HK-2 (cell line): ENCODE measurements around the gene EEIG1.

ENCODE experiments used
- DNase-seq: peaks from one replicate; pipeline ENCODE4 v3.0.0-alpha.2; 2018; ENCODE audit not compliant: unreplicated experiment

Gene EEIG1

DNA sequence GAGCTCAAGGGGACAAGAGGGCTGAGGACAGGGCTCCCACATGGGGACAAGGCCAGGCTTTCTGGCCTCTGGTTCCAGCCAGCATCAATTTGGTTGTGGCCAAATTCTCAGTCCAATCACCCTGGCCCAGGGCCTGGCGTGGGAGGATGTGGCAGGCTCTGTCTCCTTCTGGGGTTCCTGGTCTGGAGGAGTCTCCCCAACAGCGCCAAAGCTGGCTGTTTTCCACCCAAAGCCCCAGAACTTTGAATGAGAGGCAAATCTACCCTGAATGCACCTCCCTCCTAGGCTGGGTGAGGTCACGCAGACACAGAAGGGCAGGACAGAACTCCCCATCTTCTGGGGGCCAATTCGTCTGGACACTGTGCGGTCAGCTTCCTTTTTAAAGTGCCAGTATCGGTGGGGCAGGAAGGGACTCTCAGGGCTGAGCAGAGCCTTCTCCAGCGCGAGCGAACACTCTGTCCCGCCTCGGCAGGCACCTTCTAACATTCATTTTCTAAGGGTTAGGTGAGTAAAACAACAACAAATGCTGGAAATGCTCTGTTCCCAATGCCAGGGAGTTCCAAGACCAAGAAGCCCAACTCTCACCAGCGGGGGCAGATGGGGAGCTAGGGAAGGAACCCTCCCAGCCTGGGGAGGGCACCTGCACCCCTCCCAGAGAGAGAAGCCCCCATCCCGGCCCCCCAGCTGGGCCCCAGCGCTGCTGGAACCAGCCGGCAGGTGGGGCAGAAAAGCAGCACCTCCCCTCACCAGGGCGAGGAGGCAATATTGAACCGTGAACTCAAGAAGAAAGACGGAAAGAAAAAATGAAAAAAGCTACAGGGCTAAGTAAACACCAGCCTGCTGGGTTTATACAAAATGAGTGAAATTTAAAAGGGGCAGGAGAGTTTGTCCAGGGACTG is 39.5 kb downstream of the EEIG1 start:
- DNase-seq: no peak

DNA sequence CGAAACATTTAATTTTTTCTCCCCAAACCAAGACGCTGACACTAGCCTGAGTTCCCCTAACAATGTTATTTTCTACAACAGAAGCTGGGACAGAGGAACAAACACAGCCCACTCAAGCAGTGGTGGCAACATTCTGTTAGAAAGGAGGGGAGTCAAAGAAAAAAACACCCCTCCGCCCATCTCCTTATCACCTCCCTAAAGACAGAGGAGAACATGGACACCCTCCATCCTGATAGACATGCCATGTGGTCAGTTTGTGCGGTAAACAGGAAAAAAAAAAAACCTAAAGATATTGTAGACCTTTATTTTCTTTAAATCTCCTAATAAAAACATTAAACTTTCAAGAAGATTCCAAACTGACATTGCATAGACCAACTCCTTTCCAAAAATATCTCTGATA is 40.2 kb downstream of the EEIG1 start:
- no peak for DNase-seq

DNA sequence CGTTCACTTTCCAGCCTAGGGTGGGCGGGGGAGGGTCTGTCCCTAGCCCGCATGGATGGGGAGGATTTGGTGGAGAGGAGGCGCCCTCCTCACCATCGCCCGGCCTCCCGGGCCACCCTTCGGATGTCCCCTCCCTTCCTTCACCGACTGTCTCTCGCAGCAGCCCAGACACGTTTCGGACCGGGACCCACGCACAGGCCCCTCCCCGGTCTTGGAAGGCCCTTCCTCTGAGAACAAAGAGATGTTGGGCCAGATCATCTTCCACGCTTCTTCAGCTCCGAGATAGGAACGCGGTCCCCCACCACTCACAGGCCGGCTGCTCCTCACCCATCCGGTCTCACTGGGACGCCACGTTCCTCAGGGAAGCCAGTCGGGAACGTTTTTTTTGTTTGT is 42.5 kb downstream of the EEIG1 start:
- DNase-seq: no peak

DNA sequence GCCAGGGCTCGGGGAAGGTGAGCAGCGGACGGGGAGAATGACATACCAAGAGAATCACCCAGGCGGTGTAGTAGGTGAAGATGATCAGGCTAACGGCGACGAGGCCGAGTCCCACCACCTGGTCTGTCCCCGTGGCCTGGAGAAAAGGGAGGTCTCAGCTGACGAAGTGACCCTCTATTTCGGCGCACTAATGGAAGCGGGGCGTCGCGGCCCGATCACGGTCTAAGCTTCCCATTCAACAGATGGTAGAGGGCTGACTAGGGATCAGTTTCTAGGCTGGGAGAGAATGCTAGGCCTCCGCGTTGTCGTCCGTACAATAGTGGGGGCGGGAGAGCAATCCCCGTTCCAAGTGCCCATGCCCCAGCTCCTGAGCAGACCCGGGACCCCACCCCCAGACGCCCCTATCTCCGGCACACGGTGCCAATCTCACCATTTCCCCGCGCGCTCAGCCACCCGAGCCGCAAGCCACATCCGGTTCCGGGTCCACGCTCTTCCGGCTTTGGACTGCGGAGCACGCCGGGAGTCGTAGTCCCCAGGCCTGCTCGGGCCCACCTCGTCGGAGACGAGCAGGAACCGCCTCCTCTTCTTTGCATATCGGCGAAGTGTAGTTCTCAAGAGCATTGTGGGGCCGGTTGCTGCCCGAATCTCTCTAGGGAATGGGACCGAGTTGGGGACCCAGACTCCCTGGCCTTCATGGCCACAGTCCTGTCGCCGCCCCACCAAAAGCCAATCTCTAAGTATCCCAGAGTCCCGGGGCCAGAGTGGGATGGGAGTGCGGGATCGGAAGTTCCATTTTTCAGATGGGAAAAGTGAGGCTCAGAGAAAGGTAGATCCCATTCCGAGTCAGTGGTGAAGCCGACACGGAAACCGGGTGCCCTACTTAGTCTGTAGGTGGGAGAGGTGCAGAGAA is 43.1 kb downstream of the EEIG1 start, which contains the start of gene DPM2:
Gene DPM2 (minus strand): TSS at position 467 of the 910 bp plus-strand sequence. CDS start 34 bp downstream, at position 433.
- DNase-seq: peak; percentile 78

DNA sequence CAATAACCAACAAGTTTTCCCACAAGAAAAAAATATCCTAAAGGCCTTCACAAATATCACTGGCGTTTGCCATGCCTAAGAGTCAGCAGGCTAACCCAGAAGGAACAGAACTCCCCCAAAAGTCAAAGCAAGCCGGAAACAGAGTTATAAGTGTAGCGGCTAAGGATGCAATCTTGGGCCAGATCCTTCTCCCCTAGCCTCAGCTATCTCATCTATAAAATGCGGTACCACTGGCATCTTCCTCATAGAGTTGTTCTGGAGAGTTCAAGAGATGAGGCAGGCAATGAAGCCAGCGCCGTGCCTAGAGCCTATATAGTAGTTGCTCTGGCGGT is 43.8 kb downstream of the EEIG1 start:
- no peak for DNase-seq

DNA sequence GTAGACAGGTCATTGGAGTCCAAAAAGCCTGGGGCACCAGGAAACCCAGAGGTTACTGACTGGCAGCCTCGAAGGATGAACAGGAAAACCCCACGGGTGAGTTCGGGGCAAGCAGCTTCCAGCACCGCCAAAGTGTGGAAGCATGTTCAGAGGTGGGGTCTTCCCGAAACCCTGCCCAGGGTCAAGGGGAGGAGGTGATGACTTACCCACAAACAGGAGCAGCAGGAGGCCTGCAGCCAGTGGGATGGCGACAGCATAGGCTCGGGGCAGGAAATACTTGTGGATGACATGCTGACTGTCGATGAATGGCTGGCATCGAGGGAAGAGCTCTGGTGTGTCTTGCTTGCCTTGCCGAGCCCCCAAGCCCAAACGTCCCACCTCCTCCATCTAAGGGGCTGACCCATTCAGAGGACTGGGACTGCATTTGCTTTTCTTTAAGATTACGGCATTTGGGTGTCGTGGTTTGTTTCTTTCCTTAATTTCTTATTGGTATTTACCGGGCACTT is 44.4 kb downstream of the EEIG1 start:
- DNase-seq: no peak

DNA sequence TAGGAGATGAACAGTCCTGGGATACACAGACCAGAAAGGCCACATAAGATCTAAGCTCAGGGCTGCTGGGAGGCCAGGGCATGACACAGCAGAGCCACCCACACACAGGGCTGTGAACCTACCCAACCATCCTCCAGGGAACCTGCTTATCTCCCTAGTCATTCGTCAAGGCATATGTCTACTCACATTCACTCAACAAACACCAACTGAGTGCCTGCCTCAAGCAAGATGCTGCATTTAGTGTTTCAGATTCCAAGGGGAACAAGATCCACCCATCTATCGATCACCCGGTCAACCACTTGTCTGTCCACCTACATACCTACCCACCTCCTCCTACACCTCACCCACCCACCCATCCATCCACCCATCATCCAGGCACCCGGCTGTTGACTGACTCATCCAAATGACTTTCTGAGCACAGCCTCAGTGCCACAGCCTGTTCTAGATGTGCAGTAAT is 45.0 kb downstream of the EEIG1 start:
- DNase-seq: no peak

DNA sequence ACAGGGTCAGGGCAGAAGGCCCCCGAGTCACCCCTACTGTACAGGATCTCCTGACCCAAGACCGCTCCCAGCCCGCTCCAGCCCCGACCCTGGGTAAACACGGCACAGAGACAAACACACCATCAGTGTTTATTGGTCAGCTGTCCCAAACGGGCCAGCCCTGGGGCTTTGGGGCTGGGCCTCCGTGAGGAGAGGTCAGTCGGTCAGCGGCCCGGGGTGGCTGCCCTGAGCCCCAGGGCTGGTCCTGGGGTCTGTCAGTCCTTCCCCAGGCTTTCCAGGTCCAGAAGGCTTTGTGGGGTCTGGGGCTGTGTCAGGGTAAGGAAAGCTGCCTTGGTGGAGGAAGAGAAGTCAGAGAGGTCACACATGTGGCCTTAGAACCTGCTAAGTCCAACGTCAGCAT is 45.8 kb downstream of the EEIG1 start:
- DNase-seq: no peak

DNA sequence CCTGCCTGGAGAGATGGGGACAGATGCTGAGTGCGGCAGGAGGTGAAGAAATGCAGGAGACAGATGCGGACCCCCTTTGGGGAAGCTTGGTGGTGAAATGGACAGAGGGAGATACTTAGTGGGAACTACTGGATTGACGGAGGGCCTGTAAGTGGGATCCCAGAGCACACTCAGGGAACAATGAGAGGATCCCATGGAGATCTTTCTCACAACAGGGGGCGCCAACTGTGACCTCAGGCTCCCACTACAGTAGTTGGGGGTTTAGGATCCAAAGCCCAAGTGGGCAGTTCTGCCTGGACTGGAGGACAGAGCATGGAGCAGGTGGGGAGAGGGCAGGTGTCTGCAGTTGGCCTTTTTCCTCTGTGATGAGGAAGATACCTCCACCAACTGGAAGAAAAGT is 46.5 kb downstream of the EEIG1 start:
- no peak for DNase-seq

DNA sequence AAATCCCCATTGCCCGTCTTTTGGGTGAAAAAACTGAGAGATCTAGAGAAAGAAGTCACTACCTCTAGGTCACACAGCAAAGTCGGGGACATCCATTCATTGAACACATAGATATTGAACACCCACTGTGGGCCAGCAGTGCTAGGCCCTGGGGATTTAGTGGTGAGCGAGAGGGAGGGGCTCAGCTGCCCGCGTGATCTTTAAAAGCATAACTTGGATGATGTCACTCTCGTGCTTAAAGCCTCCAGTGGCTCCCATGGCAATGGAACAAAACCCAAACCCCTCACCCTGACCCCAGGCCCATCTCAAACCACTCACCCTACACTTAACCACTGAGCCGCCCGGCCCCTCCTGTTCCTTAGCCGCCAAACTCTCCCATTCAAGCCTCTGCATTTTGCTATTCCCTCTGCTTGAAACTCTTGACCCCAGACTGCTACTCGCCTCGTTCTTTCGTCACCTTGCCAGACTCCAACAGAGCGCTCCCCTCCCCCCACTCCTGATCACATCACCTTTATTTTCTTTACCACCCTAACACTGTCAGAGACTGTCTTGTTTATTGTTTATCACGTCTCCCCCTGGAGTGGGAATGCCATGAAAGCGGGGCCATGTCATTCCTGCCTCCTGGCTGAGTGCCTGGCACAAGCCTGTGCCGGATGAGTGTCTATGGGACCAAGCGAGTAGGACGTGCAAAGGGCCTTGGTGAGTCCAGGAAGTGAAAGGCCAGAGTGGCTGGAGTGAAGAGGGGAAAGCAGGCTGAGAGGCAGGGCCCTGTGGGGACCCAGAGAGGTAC is 49.5 kb downstream of the EEIG1 start:
- peak; percentile 81 for DNase-seq
